H9 (cell line): ENCODE results near the gene CFAP157. TPM values are rescaled to one million over a fixed set of nuclear protein-coding genes. Genes with fewer than 3 reads are reported as not detected.

Experiments used
- DNase-seq: peaks from one replicate; pipeline ENCODE4 v3.0.0-alpha.2; 2017
- H2AFZ ChIP-seq: one replicate; pipeline ENCODE4 v1.6.1; 2013; ENCODE audit warnings: mild to moderate bottlenecking, low read length, control low read depth, moderate library complexity
- H2AK5ac ChIP-seq: 2 replicates; pipeline ENCODE4 v1.6.1; 2013; ENCODE audit warnings: low read length, control low read depth, mixed read lengths; ENCODE audit not compliant: insufficient read length
- H2BK120ac ChIP-seq: one replicate; pipeline ENCODE4 v1.6.1; 2013; ENCODE audit warnings: low read depth, mild to moderate bottlenecking, low read length, control low read depth, inconsistent platforms; ENCODE audit not compliant: poor library complexity, severe bottlenecking
- H2BK12ac ChIP-seq: 2 replicates; pipeline ENCODE4 v1.6.1; 2013; ENCODE audit warnings: low read length, control low read depth, mixed read lengths, low read depth; ENCODE audit not compliant: insufficient read length
- H2BK15ac ChIP-seq: 2 replicates; pipeline ENCODE4 v1.6.1; 2013; ENCODE audit warnings: low read depth, low read length, control low read depth
- H2BK20ac ChIP-seq: one replicate; pipeline ENCODE4 v1.6.1; 2013; ENCODE audit warnings: low read depth, mild to moderate bottlenecking, low read length, control low read depth, inconsistent platforms; ENCODE audit not compliant: poor library complexity, severe bottlenecking
- H2BK5ac ChIP-seq: 2 replicates; pipeline ENCODE4 v1.6.1; 2013; ENCODE audit warnings: low read length, control low read depth, mixed read lengths; ENCODE audit not compliant: insufficient read length
- H3K14ac ChIP-seq: 2 replicates; pipeline ENCODE4 v1.6.1; 2013; ENCODE audit warnings: low read length, control low read depth; ENCODE audit not compliant: insufficient read depth
- H3K18ac ChIP-seq: 2 replicates; pipeline ENCODE4 v1.6.1; 2013; ENCODE audit warnings: low read depth, mild to moderate bottlenecking, mixed read lengths, low read length, control low read depth; ENCODE audit not compliant: insufficient read length
- H3K23ac ChIP-seq: 2 replicates; pipeline ENCODE4 v1.6.1; 2013; ENCODE audit warnings: low read length, control low read depth, mixed read lengths, low read depth; ENCODE audit not compliant: insufficient read length
- H3K23me2 ChIP-seq: 2 replicates; pipeline ENCODE4 v1.6.1; 2013; ENCODE audit warnings: low read depth, mild to moderate bottlenecking, mixed read lengths, low read length, control low read depth; ENCODE audit not compliant: insufficient read length, poor library complexity, severe bottlenecking
- H3K27ac ChIP-seq: 2 replicates; pipeline ENCODE4 v1.5.1; 2013; ENCODE audit warnings: low read length, control low read depth, mixed read lengths, low read depth; ENCODE audit not compliant: insufficient read length
- H3K27me3 ChIP-seq: 2 replicates; pipeline ENCODE4 v1.6.1; 2013; ENCODE audit warnings: low read length, control low read depth, inconsistent platforms; ENCODE audit not compliant: insufficient read depth
- H3K4ac ChIP-seq: 2 replicates; pipeline ENCODE4 v1.6.1; 2013; ENCODE audit warnings: low read depth, mild to moderate bottlenecking, control low read depth, inconsistent platforms, low read length, moderate library complexity
- H3K4me1 ChIP-seq: 2 replicates; pipeline ENCODE4 v1.6.1; 2013; ENCODE audit warnings: low read length, control low read depth, inconsistent platforms; ENCODE audit not compliant: insufficient read depth
- H3K4me2 ChIP-seq: 2 replicates; pipeline ENCODE4 v1.6.1; 2013; ENCODE audit warnings: low read length, control low read depth, mixed read lengths; ENCODE audit not compliant: insufficient read length, insufficient read depth
- H3K56ac ChIP-seq: 2 replicates; pipeline ENCODE4 v1.6.1; 2013; ENCODE audit warnings: low read depth, mild to moderate bottlenecking, mixed read lengths, low read length, control low read depth; ENCODE audit not compliant: insufficient read length
- H3K79me1 ChIP-seq: 2 replicates; pipeline ENCODE4 v1.6.1; 2013; ENCODE audit warnings: low read depth, mild to moderate bottlenecking, moderate library complexity, low read length, control low read depth, inconsistent platforms; ENCODE audit not compliant: insufficient read depth, poor library complexity, severe bottlenecking
- H3K79me2 ChIP-seq: 2 replicates; pipeline ENCODE4 v1.6.1; 2013; ENCODE audit warnings: low read length, control low read depth, inconsistent platforms; ENCODE audit not compliant: insufficient read depth
- H3K9ac ChIP-seq: 2 replicates; pipeline ENCODE4 v1.6.1; 2013; ENCODE audit warnings: low read length, control low read depth, mixed read lengths; ENCODE audit not compliant: insufficient read length; ENCODE audit errors: extremely low read depth
- H3K9me3 ChIP-seq: one replicate; pipeline ENCODE4 v1.6.1; 2013; ENCODE audit warnings: low read depth, low read length, inconsistent platforms; ENCODE audit not compliant: control insufficient read depth
- H3T11ph ChIP-seq: one replicate; pipeline ENCODE4 v1.6.1; 2013; ENCODE audit warnings: mild to moderate bottlenecking, low read length, control low read depth, inconsistent platforms
- H4K20me1 ChIP-seq: one replicate; pipeline ENCODE4 v1.6.1; 2013; ENCODE audit not compliant: control insufficient read depth, insufficient read length, insufficient read depth
- H4K5ac ChIP-seq: 2 replicates; pipeline ENCODE4 v1.6.1; 2013; ENCODE audit warnings: low read depth, mild to moderate bottlenecking, mixed read lengths, low read length, control low read depth; ENCODE audit not compliant: insufficient read length
- H4K8ac ChIP-seq: replicated peaks from 2 replicates; pipeline ENCODE4 v1.6.1; 2013; ENCODE audit warnings: low read length, control low read depth, mixed read lengths, low read depth; ENCODE audit not compliant: insufficient read length
- H4K91ac ChIP-seq: 2 replicates; pipeline ENCODE4 v1.6.1; 2013; ENCODE audit warnings: low read depth, mild to moderate bottlenecking, moderate library complexity, mixed read lengths, low read length, control low read depth; ENCODE audit not compliant: insufficient read length
- H3K27ac Mint-ChIP-seq, 3 experiments: 2 replicates in 2 of 3; 3 replicates in 1 of 3; pipeline ENCODE4 v1.8.0; 2020 to 2021; ENCODE audit warnings: mixed read lengths in 3 of 3, mild to moderate bottlenecking in 1 of 3, moderate library complexity in 1 of 3
- H3K27me3 Mint-ChIP-seq: 2 replicates; pipeline ENCODE4 v1.8.0; 2021; ENCODE audit warnings: low read depth, mild to moderate bottlenecking, moderate library complexity, mixed read lengths
- H3K36me3 Mint-ChIP-seq, 3 experiments: 2 replicates in 2 of 3; 3 replicates in 1 of 3; pipeline ENCODE4 v1.8.0; 2020 to 2021; ENCODE audit warnings: low read depth in 3 of 3, mixed read lengths in 3 of 3; ENCODE audit not compliant: insufficient read depth in 1 of 3
- H3K4me1 Mint-ChIP-seq, 2 experiments: 2 replicates each; pipeline ENCODE4 v1.8.0; 2020; ENCODE audit warnings: mixed read lengths in 2 of 2
- H3K4me3 Mint-ChIP-seq, 2 experiments: 2 replicates in 1 of 2; 3 replicates in 1 of 2; pipeline ENCODE4 v1.8.0; 2020 to 2021; ENCODE audit warnings: mild to moderate bottlenecking in 2 of 2, mixed read lengths in 2 of 2, moderate library complexity in 1 of 2
- H3K9me3 Mint-ChIP-seq, 2 experiments: 2 replicates in 1 of 2; 3 replicates in 1 of 2; pipeline ENCODE4 v1.8.0; 2020; ENCODE audit warnings: mild to moderate bottlenecking in 2 of 2, mixed read lengths in 2 of 2, moderate library complexity in 1 of 2
- CTCF ChIP-seq: fragments of 200-600 bp; sonication (generic); conservative IDR thresholded peaks from 3 replicates; pipeline ENCODE4 v1.8.0; 2021; ENCODE audit warnings: antibody characterized with exemption, mild to moderate bottlenecking
- WGBS: extraction: QIAGEN DNeasy Blood & Tissue Kit; methylation state at CpG from one replicate; pipeline ENCODE4 v1.1.7; 2013; ENCODE audit warnings: missing lambda C conversion rate, low lambda C conversion rate, mixed read lengths; ENCODE audit not compliant: insufficient read length; ENCODE audit errors: extremely low coverage; 5-methylcytosine and 5-hydroxymethylcytosine counted together
- total RNA-seq: library from RNA; stranded (reverse); gene quantifications from 2 replicates; pipeline ENCODE4 v1.2.1, GENCODE V29; 2021

CFAP157 gene
- total RNA-seq, 1 experiment from 2014 or later = 0.22 TPM

DNA sequence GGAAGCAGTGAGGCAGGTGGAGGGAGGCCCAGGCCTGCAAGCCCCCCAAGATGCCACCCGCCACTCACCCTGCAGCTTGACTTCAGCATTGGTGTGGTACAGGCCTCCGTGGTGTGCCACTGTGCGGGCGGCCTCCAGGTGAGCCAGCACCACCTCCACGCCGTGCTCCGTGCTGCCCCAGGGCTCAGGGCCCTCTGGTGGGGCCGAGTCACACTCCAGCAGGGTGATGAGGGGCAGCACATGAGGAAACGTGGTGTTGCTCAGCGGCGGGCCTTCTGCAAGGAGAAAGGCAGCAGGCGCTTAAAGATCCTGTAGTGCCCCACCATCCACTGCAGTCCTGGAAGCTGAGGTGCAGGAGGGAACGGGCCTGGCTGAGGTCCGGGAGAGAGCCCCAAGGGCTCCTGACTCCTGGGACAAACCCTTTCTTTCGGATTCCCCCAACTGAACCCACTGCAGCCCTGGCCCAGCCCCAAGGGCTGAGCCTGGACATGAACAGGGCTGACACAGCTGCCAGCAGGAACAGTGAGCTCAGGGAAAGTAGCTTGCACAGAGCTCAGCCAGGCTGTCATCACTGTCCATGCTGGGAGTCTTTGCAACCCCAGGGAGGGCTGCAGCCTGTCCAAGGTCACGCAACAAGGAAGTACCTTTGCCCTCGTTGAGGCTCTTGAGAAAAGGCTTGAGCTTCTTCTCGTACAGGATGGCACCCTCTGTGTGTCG is 33.0 kb downstream of the CFAP157 start:
- Histone ChIP-seq H3K56ac (no peak overlapping the region), H3K4me1 (no peaks in the 10 kb centered on the region), H3K18ac (no peak overlapping the region), H3K79me2 (no peaks in the 10 kb centered on the region), H2AFZ (no peak overlapping the region), H2BK15ac (no peak overlapping the region), H4K8ac (no peak overlapping the region), H3K23ac (no peak overlapping the region), H2BK20ac (no peak overlapping the region), H3K4ac (no peak overlapping the region), H4K5ac (no peak overlapping the region), H2BK120ac (no peak overlapping the region), H3K4me2 (no peak overlapping the region), H2BK5ac (no peak overlapping the region), H3K27me3 (no peaks in the 10 kb centered on the region), H4K20me1 (no peaks in the 10 kb centered on the region), H3T11ph (no peak overlapping the region), H3K79me1 (no peaks in the 10 kb centered on the region), H3K14ac (no peak overlapping the region), H2BK12ac (no peak overlapping the region), H3K9ac (no peak overlapping the region), H3K27ac (no peak overlapping the region), H3K23me2 (peaks cover 7% of the 10 kb centered on the region), H4K91ac (no peak overlapping the region), H3K9me3 (no peaks in the 10 kb centered on the region), H2AK5ac (no peak overlapping the region)
- Mint-ChIP-seq H3K36me3 (no peaks in the 10 kb centered on the region), H3K4me3 (no peak overlapping the region), H3K27ac (no peak overlapping the region), H3K9me3 (no peaks in the 10 kb centered on the region), H3K4me1 (peaks cover 6 to 18% of the 10 kb centered on the region in 2 experiments), H3K27me3 (peaks cover 22% of the 10 kb centered on the region)
- TF ChIP-seq CTCF = no peak
- no CpG with 5 or more reads among the region's 19 CpGs for WGBS
- DNase-seq = no peak
